Large intestine (tissue), 3 donors: ENCODE results near the gene AFDN. TPM values are rescaled to one million over a fixed set of nuclear protein-coding genes. Genes with fewer than 3 reads are reported as not detected.

Experiments
- DNase-seq, 2 donors: peaks; one replicate each; pipeline versions ENCODE4 v3.0.0 to v3.0.0-alpha.2; 2013
- H3K27ac ChIP-seq: one replicate; pipeline ENCODE4 v1.5.1; 2013; ENCODE audit warnings: low read length
- H3K27me3 ChIP-seq: 2 replicates; pipeline ENCODE4 v1.6.1; 2013; ENCODE audit warnings: low read length; ENCODE audit not compliant: control insufficient read depth, insufficient read depth
- H3K36me3 ChIP-seq: 2 replicates; pipeline ENCODE4 v1.6.1; 2013; ENCODE audit warnings: low read length; ENCODE audit not compliant: control insufficient read depth, insufficient read depth
- H3K4me1 ChIP-seq: one replicate; pipeline ENCODE4 v1.6.1; 2013; ENCODE audit warnings: low read length; ENCODE audit not compliant: control insufficient read depth, insufficient read depth
- H3K4me3 ChIP-seq: one replicate; pipeline ENCODE4 v1.5.1; 2013; ENCODE audit warnings: low read length
- H3K9me3 ChIP-seq: one replicate; pipeline ENCODE4 v1.6.1; 2013; ENCODE audit warnings: mild to moderate bottlenecking, low read depth, low read length, moderate library complexity; ENCODE audit not compliant: control insufficient read depth
- WGBS: methylation state at CpG from one replicate; pipeline ENCODE4 v1.1.5; 2013; ENCODE audit warnings: low lambda C conversion rate; ENCODE audit not compliant: insufficient coverage; 5-methylcytosine and 5-hydroxymethylcytosine counted together
- polyA plus RNA-seq: library from polyadenylated mRNA; unstranded; fragments of 120-200 nt; gene quantifications from one replicate; pipeline ENCODE4 v1.2.1, GENCODE V29; 2013

The AFDN gene
- polyA plus RNA-seq, 1 donor = 194 TPM

DNA sequence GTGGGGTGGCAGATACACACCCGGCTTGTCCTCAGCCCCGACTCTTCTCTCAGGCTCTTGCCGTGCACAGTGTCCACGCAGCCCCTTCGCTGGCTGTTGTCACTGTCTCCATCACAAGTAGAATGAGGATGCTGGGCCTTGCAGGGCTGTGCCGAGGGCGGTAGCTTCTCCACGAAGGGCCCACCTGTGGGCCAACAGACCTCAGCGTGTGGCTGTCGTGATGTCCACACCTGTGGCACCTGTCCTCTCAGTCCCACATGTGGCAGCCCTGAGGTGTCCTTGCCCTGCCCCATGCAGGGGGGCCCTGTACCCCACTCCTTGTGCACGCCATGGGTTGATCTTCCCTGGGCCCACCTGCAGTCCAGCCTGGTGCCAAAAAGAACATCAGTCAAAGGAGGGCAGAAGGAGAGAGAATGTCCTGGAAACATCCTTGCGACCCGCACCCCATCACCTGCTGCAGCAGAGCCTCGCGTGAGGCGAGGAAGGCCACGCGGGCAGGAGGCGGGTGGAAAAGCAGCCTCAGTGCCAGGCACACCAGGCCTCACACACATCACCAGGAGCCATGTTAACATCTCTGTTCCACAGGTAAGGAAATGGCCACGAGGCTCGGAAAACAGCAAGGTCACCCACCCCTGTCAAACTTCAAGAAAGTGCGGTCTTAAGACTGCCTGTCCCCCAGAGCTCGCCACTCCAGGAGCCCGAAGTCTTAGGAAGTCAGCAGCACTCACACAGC, 22.3 kb upstream of the AFDN start:
- Histone ChIP-seq H3K27me3 (no peaks in the 10 kb centered on the region), H3K36me3 (no peaks in the 10 kb centered on the region), H3K4me1 (peaks cover 27% of the 10 kb centered on the region), H3K9me3 (no peaks in the 10 kb centered on the region), H3K4me3 (no peak overlapping the region), H3K27ac (no peak overlapping the region)
- WGBS = 100% methylated on average over 2 of the region's 24 CpGs
- DNase-seq = no peak

DNA sequence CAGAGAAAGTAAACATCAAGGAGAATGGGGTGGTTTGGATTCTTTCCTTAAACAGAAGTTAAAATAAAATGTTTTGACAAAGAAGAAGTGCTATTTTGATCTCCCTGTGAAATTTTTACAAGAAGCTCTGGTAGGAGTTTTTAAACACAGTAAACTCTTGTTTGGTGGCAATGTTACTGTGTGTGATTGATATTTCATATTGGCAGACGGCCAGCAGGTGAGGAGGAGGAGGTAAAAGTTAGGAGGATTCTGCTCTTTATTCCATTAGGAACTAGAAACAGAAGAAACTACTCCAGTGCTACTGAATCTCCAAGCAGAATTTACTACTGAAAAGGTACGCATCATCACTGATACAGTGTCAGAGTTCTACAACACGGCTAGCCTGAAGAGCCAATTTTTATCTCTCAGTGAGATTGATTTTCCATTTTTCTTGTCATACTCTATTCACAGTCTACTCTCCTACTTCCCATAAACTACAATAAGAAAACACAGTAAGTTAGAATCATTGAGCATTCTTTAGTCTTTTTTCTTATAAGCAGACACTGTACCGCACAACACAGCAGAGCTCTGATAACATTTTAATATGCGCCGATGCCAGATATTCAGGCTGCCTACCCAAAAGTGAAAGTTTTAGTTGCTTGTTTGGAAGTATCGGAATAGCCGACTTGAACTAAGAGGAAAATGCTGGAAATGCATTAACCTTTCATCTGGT, 21.2 kb upstream of the AFDN start:
- Histone ChIP-seq H3K27ac (peak overlapping the region; percentile 97), H3K4me3 (no peak overlapping the region), H3K4me1 (peaks cover 25% of the 10 kb centered on the region), H3K36me3 (no peaks in the 10 kb centered on the region), H3K9me3 (no peaks in the 10 kb centered on the region), H3K27me3 (no peaks in the 10 kb centered on the region)
- peak in 1 of 2 donors; percentile 51 for DNase-seq
- 20% methylated on average over 2 of the region's 8 CpGs for WGBS

- WGBS = no CpG with 5 or more reads among the region's 4 CpGs
- DNase-seq = peak; percentile 96 to 98
- Histone ChIP-seq H3K9me3 (no peaks in the 10 kb centered on the region), H3K27ac (peak overlapping the region; percentile 97), H3K4me1 (peaks cover 25% of the 10 kb centered on the region), H3K27me3 (no peaks in the 10 kb centered on the region), H3K36me3 (no peaks in the 10 kb centered on the region), H3K4me3 (no peak overlapping the region)
These were observed 20.5 kb upstream of the AFDN start for GRCh38 chr6:167806061-167806700.

DNA sequence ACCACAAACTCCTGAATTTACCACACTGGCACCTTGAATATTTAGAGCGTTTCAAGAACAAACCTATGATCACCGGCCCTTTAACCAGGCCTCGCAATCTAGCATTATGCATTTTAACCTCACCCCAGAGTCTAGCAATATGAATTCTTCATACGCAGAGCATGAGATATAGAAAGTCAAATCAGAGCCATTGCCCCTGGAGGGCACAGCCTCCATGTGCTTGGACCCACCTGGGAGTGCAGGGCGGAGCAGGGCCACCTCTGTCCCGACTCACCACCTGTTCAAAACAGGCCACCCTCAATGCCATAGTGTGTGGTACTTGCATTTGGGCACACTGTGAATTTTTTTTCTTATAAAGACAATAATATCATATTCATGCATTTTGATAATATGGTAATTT, 19.5 kb upstream of the AFDN start:
- 100% methylated on average over 2 of the region's 6 CpGs for WGBS
- Histone ChIP-seq H3K36me3 (no peaks in the 10 kb centered on the region), H3K27ac (no peak overlapping the region), H3K4me3 (no peak overlapping the region), H3K9me3 (no peaks in the 10 kb centered on the region), H3K27me3 (no peaks in the 10 kb centered on the region), H3K4me1 (peaks cover 25% of the 10 kb centered on the region)
- DNase-seq = no peak

DNA sequence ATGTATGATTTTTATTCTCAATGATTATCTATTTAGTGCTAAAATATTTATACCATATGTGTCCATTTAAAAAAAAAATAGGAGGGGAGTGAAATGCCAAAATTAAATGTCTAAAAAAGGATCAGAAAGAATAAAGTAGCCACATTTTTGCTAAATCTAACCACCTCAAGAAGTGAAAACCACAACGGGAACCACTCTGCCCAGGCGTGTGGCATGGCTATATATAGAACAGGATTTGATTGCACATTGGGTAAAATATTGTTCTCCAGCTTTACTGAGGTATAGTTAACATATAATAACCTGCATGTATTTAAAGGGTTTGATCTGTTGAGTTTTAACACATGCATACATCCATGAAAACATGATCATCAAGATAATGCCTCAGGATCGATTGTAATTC, 19.0 kb upstream of the AFDN start:
- H3K4me1 ChIP-seq = peaks cover 25% of the 10 kb centered on the region
- no peak overlapping the region for H3K4me3 ChIP-seq
- no peaks in the 10 kb centered on the region for H3K9me3 ChIP-seq
- H3K27ac ChIP-seq = no peak overlapping the region
- no CpG with 5 or more reads among the region's 3 CpGs for WGBS
- H3K27me3 ChIP-seq = no peaks in the 10 kb centered on the region
- no peak for DNase-seq
- no peaks in the 10 kb centered on the region for H3K36me3 ChIP-seq

DNA sequence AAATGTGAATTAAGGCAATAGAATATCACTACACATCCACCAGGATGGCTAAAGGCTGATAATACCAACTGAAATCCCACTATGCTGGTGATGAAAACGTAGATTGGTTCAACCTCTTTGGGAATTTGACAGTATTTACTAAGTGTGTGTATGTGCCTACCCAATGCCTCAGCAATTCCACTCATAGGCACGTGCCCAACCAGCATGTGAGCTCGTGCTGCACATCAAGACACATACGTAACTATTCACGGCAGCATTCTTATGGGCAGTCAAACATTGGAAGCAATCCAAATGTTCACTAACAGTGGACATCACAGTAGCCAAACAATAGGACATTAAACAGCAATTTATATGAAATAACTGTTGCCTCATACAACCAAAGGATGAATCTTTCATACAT, 15.7 kb upstream of the AFDN start:
- Histone ChIP-seq H3K4me3 (no peak overlapping the region), H3K27ac (no peak overlapping the region), H3K4me1 (peaks cover 16% of the 10 kb centered on the region), H3K9me3 (no peaks in the 10 kb centered on the region), H3K36me3 (no peaks in the 10 kb centered on the region), H3K27me3 (no peaks in the 10 kb centered on the region)
- DNase-seq = no peak
- no CpG with 5 or more reads among the region's 5 CpGs for WGBS

DNA sequence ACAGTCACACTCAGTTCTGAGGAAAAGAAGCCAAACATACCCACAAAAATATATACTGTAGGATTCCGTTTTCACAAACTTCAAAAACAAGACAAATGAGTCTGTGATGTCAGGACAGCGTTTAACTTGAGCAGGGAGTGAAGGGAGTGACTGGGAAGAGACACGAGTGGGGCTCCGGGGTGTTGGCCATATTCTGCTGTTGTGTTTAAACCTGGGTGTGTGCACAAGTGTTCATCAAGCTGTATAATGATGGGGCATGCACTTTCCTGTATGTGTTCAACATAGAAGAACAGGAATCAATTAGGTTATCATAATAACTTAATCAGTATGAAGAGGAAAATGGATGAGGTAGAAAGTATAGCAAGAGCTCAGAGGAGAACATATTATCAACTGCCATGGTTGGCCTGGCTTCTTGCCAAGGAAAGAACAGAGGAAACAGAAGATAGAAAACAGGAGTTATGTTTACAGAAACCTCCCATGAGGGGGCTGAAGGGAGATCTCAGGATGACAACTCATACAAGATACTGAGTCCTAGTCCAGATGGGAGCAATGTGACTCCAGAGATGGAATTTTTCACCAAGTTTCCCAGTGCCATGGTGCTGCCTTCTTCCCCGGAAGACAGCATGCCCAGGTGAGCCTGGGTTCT, 15.1 kb upstream of the AFDN start:
- Histone ChIP-seq H3K4me3 (no peak overlapping the region), H3K36me3 (no peaks in the 10 kb centered on the region), H3K27me3 (no peaks in the 10 kb centered on the region), H3K4me1 (peaks cover 11% of the 10 kb centered on the region), H3K27ac (no peak overlapping the region), H3K9me3 (no peaks in the 10 kb centered on the region)
- no peak for DNase-seq
- 100% methylated on average over 1 of the region's 5 CpGs for WGBS

GRCh38 chr6:167812088-167812487, 14.6 kb upstream of the AFDN start:
- H3K4me1 ChIP-seq = peaks cover 6% of the 10 kb centered on the region
- H3K9me3 ChIP-seq = no peaks in the 10 kb centered on the region
- no peak overlapping the region for H3K4me3 ChIP-seq
- H3K27me3 ChIP-seq = no peaks in the 10 kb centered on the region
- H3K36me3 ChIP-seq = no peaks in the 10 kb centered on the region
- WGBS = 60% methylated on average over 1 of the region's 2 CpGs
- no peak overlapping the region for H3K27ac ChIP-seq
- DNase-seq = no peak

GRCh38 chr6:167815296-167815980, 11.3 kb upstream of the AFDN start:
- no peaks in the 10 kb centered on the region for H3K27me3 ChIP-seq
- no peaks in the 10 kb centered on the region for H3K9me3 ChIP-seq
- no peak for DNase-seq
- WGBS = no CpG with 5 or more reads among the region's 25 CpGs
- H3K36me3 ChIP-seq = no peaks in the 10 kb centered on the region
- H3K4me3 ChIP-seq = no peak overlapping the region
- H3K27ac ChIP-seq = peak overlapping the region; percentile 11
- H3K4me1 ChIP-seq = no peaks in the 10 kb centered on the region

- DNase-seq = no peak
- peaks cover 3% of the 10 kb centered on the region for H3K4me1 ChIP-seq
- H3K36me3 ChIP-seq = no peaks in the 10 kb centered on the region
- no peak overlapping the region for H3K27ac ChIP-seq
- no peaks in the 10 kb centered on the region for H3K27me3 ChIP-seq
- WGBS = no CpG with 5 or more reads among the region's 4 CpGs
- H3K9me3 ChIP-seq = no peaks in the 10 kb centered on the region
- H3K4me3 ChIP-seq = no peak overlapping the region
These were observed 9.7 kb upstream of the AFDN start for GRCh38 chr6:167817016-167817415.
